Renal cortex interstitium (tissue), 15 donors: Measurements from ENCODE around the gene HRK. TPM values are rescaled to one million over a fixed set of nuclear protein-coding genes. Genes with fewer than 3 reads are reported as not detected.

Experiments
- DNase-seq, 11 donors: peaks; one replicate each; pipeline ENCODE4 v3.0.0-alpha.2; 2013; ENCODE audit warnings: low read depth in 9 of 11, low spot score in 4 of 11; ENCODE audit errors: extremely low read depth in 1 of 11
- long read RNA-seq, 16 experiments: transcript quantifications; one replicate each; lab custom pipeline, GENCODE V29; 2026
- polyA plus RNA-seq, 3 donors: library from polyadenylated mRNA; unstranded; fragments of 120-200 nt; gene quantifications; one replicate each; pipeline ENCODE4 v1.2.1, GENCODE V29; 2013; ENCODE audit not compliant: insufficient read length in 3 of 3

Gene HRK
- polyA plus RNA-seq = under 1 TPM; 0.48 to 0.74 (median 0.65) TPM
- long read RNA-seq, donor 1, full-length matches to known transcripts = 1 of 1 reads
- long read RNA-seq, donor 1, partial matches to known transcripts = 0 of 1 reads
- long read RNA-seq, donor 1, other reads (novel, unspliced or antisense) = 0 of 1 reads
- long read RNA-seq, donor 2, full-length matches to known transcripts = 1 of 1 reads
- long read RNA-seq, donor 2, partial matches to known transcripts = 0 of 1 reads
- long read RNA-seq, donor 2, other reads (novel, unspliced or antisense) = 0 of 1 reads
- long read RNA-seq, donor 3, full-length matches to known transcripts = 1 of 1 reads
- long read RNA-seq, donor 3, partial matches to known transcripts = 0 of 1 reads
- long read RNA-seq, donor 3, other reads (novel, unspliced or antisense) = 0 of 1 reads
- long read RNA-seq, donor 4, full-length matches to known transcripts = 1 of 1 reads
- long read RNA-seq, donor 4, partial matches to known transcripts = 0 of 1 reads
- long read RNA-seq, donor 4, other reads (novel, unspliced or antisense) = 0 of 1 reads
- long read RNA-seq, donor 5 = 0 reads
- long read RNA-seq, donor 6 = 0 reads
- long read RNA-seq, donor 7 = 0 reads
- long read RNA-seq, donor 8 = 0 reads
- long read RNA-seq, donor 9 = 0 reads
- long read RNA-seq, donor 10, full-length matches to known transcripts = 1 of 1 reads
- long read RNA-seq, donor 10, partial matches to known transcripts = 0 of 1 reads
- long read RNA-seq, donor 10, other reads (novel, unspliced or antisense) = 0 of 1 reads
- long read RNA-seq, donor 11 = 0 reads
- long read RNA-seq, donor 12 = 0 reads
- long read RNA-seq, donor 13 = 0 reads
- long read RNA-seq, donor 14 = 0 reads
- long read RNA-seq, donor 15 = 0 reads
- long read RNA-seq, donor 16 = 0 reads

GRCh38 chr12:116881325-116881876, at the start of gene HRK:
HRK (minus strand) TSS chr12:116881441; CDS start chr12:116881307, 134 bp downstream.
- DNase-seq = no peak

DNA sequence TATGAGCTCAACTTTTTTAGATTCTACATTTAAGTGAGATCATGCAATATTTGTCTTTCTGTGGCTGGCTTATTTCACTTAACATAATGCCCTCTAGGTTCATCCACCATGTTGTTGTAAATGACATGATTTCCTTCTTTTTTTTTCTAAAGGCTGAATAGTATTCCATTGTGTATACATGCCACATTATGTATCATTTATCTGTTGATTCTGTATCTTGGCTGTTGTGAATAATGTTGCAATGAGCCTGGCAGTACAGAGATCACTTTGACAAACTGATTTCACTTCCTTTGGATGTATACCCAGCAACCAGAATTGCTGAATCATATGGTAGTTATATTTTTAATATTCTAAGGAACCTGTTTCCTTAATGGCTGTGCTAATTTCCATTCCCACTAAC, 48.6 kb upstream of the HRK start:
- DNase-seq = no peak

GRCh38 chr12:116928504-116928903, 47.3 kb upstream of the HRK start:
- no peak for DNase-seq

GRCh38 chr12:116927244-116927940, 46.2 kb upstream of the HRK start:
- DNase-seq = no peak

- DNase-seq = no peak
These were observed 45.3 kb upstream of the HRK start for GRCh38 chr12:116926283-116927243.

GRCh38 chr12:116924558-116925453, 43.6 kb upstream of the HRK start:
- DNase-seq = no peak

GRCh38 chr12:116922194-116922897, 41.1 kb upstream of the HRK start:
- no peak for DNase-seq

- no peak for DNase-seq
These were observed 39.7 kb upstream of the HRK start for GRCh38 chr12:116920939-116921338.

GRCh38 chr12:116919706-116920485, 38.7 kb upstream of the HRK start:
- no peak for DNase-seq

GRCh38 chr12:116919247-116919661, 38.0 kb upstream of the HRK start:
- no peak for DNase-seq

- DNase-seq = no peak
These were observed 37.2 kb upstream of the HRK start for GRCh38 chr12:116918464-116918863.

DNA sequence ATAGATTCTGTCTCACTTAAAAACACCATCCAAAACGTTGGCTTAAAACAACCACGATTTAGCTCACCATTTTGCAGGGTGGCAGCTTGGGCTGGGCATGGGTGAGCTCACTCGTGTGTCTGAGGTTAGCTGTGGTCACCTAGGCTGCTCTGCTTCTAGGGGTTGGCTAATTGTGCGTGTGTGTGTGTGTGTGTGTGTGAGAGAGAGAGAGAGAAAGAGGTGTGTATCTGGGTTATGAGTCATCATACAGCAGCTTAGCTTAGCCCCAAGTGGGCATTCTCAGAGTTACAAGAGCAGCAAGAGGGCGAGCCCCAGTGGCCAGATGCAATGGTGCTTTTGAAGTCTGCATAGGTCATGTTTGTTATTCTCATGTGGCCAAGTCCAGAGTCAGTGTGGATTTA, 35.5 kb upstream of the HRK start:
- DNase-seq = no peak

DNA sequence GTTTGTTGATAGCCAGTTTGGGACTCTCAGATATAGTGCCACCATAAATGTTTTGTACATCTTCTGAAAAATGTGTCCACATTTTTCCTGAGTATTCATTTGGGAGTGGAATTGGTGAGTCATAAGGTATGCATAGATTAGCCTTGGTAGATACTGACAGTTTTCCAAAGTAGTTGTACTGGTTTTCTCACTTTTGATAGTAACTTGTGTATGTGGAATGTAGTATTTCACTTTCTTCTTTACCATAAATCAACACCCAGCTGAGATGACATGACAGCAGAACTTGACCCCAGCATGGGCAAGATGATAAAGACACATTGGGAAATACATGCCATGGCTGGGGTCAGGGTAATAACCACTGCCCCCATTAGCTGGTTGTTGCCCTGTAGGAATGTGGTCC, 34.9 kb upstream of the HRK start:
- no peak for DNase-seq

DNA sequence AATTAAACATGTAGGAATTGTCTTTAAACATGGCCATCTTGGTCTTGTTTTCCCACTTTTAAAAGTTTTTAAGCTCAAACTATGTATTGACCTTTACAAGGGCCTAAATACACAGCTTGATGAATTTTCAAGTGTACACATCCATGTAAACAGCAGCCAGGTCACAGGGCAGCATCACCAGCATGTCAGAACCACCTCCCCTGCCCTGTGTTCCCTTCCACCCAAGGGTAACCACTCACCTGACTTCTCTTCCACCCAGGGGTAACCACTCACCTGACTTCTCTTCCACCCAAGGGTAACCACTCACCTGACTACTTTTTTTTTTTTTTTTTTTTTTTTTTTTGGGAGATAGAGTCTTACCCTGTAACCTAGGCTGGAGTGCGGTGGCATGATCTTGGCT, 34.1 kb upstream of the HRK start:
- DNase-seq = no peak

DNA sequence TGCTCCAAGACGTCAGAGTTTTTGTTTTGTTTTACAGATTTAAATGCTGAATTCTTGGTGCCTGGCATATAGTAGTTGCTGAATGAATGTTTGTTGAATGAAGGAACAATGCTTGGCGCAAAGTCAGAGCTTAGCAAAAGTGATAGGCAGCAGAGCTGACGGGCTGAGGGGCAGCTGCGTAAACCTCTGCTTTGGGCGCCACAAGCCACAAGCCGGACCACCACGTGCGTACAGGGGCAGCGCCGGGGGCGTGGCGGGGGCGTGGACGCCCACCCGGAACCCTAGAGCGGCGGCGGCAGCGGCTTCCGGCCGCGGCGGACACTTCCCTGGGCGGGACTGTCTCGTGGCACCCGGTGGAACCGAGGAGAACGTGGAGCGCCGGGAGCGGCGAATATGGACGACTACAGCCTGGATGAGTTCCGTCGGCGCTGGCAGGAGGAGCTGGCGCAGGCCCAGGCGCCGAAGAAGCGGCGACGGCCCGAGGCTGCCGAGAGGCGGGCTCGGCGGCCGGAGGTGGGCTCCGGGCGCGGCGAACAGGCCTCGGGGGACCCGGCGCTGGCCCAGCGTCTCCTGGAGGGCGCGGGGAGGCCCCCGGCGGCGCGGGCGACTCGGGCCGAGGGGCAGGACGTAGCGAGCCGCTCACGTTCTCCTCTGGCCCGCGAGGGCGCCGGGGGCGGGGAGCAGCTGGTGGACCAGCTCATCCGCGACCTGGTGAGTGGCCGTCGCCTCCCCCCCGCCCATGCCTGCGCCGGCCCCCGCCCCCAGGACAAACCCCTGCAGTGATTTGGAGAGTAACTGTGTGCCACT, 29.6 kb upstream of the HRK start, which contains the start of gene FBXW8:
TSS of gene FBXW8 (plus strand) at position 306 of the 807 bp plus-strand sequence. CDS start at position 394, 88 bp downstream.
- DNase-seq = peak; percentile 25 to 68 (median 53)
